Skeletal muscle satellite cell (primary cell): ENCODE results near the gene RGS10.

ENCODE experiments used
- H3K27me3 ChIP-seq: 2 replicates; pipeline ENCODE4 v1.7.0; 2013; ENCODE audit warnings: low read length; ENCODE audit not compliant: control insufficient read depth, insufficient read depth
- H3K36me3 ChIP-seq: 2 replicates; pipeline ENCODE4 v1.7.0; 2013; ENCODE audit warnings: mild to moderate bottlenecking, control low read depth, low read length; ENCODE audit not compliant: insufficient read depth
- H3K4me1 ChIP-seq: 2 replicates; pipeline ENCODE4 v1.7.0; 2013; ENCODE audit warnings: low read length; ENCODE audit not compliant: control insufficient read depth, insufficient read depth
- H3K4me2 ChIP-seq: 2 replicates; pipeline ENCODE4 v1.7.0; 2013; ENCODE audit warnings: mild to moderate bottlenecking, low read length
- H3K4me3 ChIP-seq: 2 replicates; pipeline ENCODE4 v1.7.0; 2013; ENCODE audit warnings: low read length
- H3K9ac ChIP-seq: 2 replicates; pipeline ENCODE4 v1.7.0; 2013; ENCODE audit warnings: mild to moderate bottlenecking, low read depth, low read length, moderate library complexity
- H3K9me3 ChIP-seq: replicated peaks from 2 replicates; pipeline ENCODE4 v1.7.0; 2013; ENCODE audit warnings: mild to moderate bottlenecking, control low read depth, low read length

Gene RGS10

DNA sequence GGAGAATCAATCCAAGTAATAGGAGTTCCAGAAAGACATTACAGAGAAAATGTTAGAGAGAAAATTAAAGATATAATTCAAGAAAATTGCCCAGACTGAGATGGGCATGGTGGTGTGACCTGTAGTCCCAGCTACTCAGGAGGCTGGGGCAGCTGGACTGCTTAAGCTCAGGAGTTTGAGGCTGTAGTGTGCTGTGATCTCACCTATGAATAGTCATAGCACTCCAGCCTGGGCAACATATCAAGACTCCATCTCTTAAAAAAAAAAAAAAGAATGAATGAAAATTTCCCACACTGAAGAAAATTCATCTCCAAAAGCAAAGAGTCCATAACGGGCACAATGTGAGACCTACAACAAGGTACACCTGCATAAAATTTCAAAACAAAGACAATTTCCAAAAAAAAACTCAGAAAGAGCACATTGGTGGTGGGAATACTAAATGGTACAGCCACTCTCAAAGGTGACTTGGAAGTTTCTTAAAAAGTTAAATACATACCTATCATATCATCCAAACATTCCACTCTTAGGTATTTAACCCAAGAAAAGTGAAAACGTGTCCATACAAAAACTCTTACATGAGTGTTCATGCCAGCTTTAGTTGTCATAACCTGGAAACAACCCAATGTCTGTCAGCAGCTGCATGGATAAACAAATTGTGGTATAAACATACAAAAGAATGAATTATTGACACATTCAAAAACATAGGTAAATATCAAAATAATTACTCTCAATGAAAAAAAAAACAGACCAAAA, 6.9 kb upstream of the RGS10 start:
- Histone ChIP-seq H3K4me2 (no peak overlapping the region), H3K4me3 (no peak overlapping the region), H3K4me1 (no peaks in the 10 kb centered on the region), H3K9me3 (no peaks in the 10 kb centered on the region), H3K9ac (no peak overlapping the region), H3K36me3 (no peaks in the 10 kb centered on the region), H3K27me3 (peaks cover 32% of the 10 kb centered on the region)

GRCh38 chr10:119546009-119546408, 3.5 kb upstream of the RGS10 start:
- Histone ChIP-seq H3K27me3 (peaks cover 27% of the 10 kb centered on the region), H3K9me3 (no peaks in the 10 kb centered on the region), H3K4me1 (peaks cover 25% of the 10 kb centered on the region)

GRCh38 chr10:119545310-119545709, 2.8 kb upstream of the RGS10 start:
- H3K9me3 ChIP-seq, result no peaks in the 10 kb centered on the region
- H3K4me2 ChIP-seq, result no peak overlapping the region
- peaks cover 21% of the 10 kb centered on the region for H3K27me3 ChIP-seq
- no peak overlapping the region for H3K4me3 ChIP-seq
- peaks cover 25% of the 10 kb centered on the region for H3K4me1 ChIP-seq
- no peaks in the 10 kb centered on the region for H3K36me3 ChIP-seq
- no peak overlapping the region for H3K9ac ChIP-seq

More at GRCh38 chr10:119546009-119546408, 3.5 kb upstream of the RGS10 start:
- no peak overlapping the region for H3K4me2 ChIP-seq
- H3K36me3 ChIP-seq, result no peaks in the 10 kb centered on the region
- H3K4me3 ChIP-seq, result no peak overlapping the region
- no peak overlapping the region for H3K9ac ChIP-seq

GRCh38 chr10:119543814-119544642, 1.5 kb upstream of the RGS10 start:
- Histone ChIP-seq H3K36me3 (no peaks in the 10 kb centered on the region), H3K4me3 (no peak overlapping the region), H3K4me2 (peak overlapping the region; percentile 95), H3K9me3 (no peaks in the 10 kb centered on the region), H3K27me3 (peaks cover 13% of the 10 kb centered on the region), H3K4me1 (peaks cover 25% of the 10 kb centered on the region), H3K9ac (no peak overlapping the region)

DNA sequence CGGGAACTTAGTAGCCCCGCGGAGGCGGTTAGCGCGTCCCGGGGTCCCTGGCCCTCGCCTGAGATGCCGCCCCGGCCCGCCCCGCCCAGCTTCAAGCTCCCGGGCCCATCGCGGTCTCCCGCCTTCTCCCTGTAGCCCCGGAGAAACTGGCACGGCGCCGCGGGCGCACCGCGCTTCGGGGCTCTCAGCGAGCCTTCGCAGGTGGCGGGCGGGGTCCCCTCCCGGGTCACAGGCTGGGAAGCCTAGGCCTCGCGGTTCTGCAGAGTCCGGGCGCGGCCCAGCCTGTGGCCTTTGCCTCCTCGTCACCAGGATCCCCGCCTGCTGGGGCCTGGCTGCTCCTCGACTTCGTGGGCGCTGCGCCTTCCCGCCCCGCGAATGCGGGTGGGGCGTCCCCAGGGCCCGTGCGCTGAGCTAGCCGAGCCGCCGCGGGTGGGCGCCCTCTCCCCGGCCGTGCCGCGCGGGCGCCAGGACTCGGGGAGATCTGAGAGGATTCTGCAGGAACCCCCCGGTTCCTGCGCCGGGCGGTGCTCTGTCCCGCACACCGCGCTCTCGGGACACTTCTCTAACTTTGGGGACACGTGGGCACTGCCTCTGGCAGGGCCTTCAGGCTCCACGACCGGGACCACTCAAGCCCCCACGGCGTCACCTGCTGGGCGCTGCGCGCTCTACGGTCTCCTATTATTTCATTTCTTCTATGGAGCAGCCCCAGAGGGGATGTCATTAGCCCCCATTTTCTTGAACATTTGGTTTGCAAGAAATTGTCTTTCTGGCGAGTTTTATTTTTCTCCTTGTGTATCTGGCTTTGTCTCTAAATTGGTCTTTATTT, 682 bp upstream of the RGS10 start:
- Histone ChIP-seq H3K9ac (peak overlapping the region; percentile 73), H3K4me1 (peaks cover 30% of the 10 kb centered on the region), H3K27me3 (peaks cover 5% of the 10 kb centered on the region), H3K9me3 (no peaks in the 10 kb centered on the region), H3K4me2 (peak overlapping the region; percentile 95), H3K36me3 (no peaks in the 10 kb centered on the region), H3K4me3 (peak overlapping the region; percentile 82)

GRCh38 chr10:119541459-119542356, 811 bp downstream of the RGS10 start:
- no peaks in the 10 kb centered on the region for H3K9me3 ChIP-seq
- peak overlapping the region; percentile 82 for H3K4me3 ChIP-seq
- peak overlapping the region; percentile 73 for H3K9ac ChIP-seq
- H3K27me3 ChIP-seq, result no peaks in the 10 kb centered on the region
- H3K36me3 ChIP-seq, result no peaks in the 10 kb centered on the region
- peak overlapping the region; percentile 95 for H3K4me2 ChIP-seq
- peaks cover 30% of the 10 kb centered on the region for H3K4me1 ChIP-seq

- peak overlapping the region; percentile 95 for H3K4me2 ChIP-seq
- H3K27me3 ChIP-seq, result no peaks in the 10 kb centered on the region
- peaks cover 30% of the 10 kb centered on the region for H3K4me1 ChIP-seq
- no peaks in the 10 kb centered on the region for H3K9me3 ChIP-seq
- no peak overlapping the region for H3K4me3 ChIP-seq
- no peak overlapping the region for H3K9ac ChIP-seq
- no peaks in the 10 kb centered on the region for H3K36me3 ChIP-seq
These were observed 1.5 kb downstream of the RGS10 start for GRCh38 chr10:119541046-119541445.

DNA sequence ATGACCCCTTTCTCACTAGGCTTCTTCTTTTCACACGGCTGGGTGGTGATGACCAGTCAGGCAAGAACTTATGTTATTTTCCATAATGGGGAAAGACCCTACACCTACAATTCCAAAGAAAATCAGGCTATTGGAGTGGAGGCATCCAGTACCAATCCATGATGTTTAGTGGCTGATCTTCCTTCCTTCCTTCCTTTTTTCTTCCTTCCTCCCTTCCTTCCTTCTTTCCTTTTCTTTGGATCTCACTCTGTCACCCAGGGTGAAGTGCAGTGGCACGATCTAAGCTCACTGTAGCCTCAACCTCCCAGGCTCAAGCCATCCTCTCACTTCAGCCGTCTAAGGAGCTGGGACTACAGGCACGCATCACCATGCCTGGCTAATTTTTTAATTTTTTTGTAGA, 2.5 kb downstream of the RGS10 start:
- no peak overlapping the region for H3K9ac ChIP-seq
- H3K9me3 ChIP-seq, result no peaks in the 10 kb centered on the region
- no peak overlapping the region for H3K4me3 ChIP-seq
- H3K27me3 ChIP-seq, result no peaks in the 10 kb centered on the region
- peaks cover 30% of the 10 kb centered on the region for H3K4me1 ChIP-seq
- no peak overlapping the region for H3K4me2 ChIP-seq
- no peaks in the 10 kb centered on the region for H3K36me3 ChIP-seq

DNA sequence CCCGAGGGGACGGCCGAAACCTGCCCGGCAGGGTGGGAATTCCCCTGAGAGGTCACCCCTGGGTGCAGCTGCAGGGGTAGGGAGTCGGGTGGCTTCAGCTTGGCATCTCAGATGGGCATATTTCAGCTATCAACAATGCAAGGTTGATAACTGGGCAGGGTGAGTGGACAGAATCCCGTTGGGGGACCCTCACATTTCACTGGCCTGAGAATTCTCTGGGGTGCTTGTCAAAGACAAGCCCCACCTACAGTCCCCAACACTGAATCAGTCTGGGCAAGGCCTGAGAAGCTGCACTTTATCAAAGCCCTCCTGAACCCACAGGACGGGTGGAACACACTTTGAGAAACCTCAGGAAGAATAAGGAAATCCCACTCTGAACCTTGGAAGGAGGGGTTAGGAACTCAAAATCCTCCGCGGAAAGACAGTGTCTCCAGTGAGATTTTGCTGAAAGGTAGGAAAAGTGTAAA, 3.1 kb downstream of the RGS10 start:
- Histone ChIP-seq H3K27me3 (no peaks in the 10 kb centered on the region), H3K4me1 (peaks cover 30% of the 10 kb centered on the region), H3K4me3 (no peak overlapping the region)

GRCh38 chr10:119538632-119539358, 3.7 kb downstream of the RGS10 start:
- Histone ChIP-seq H3K4me2 (no peak overlapping the region), H3K4me3 (no peak overlapping the region), H3K36me3 (no peaks in the 10 kb centered on the region), H3K9ac (no peak overlapping the region), H3K9me3 (no peaks in the 10 kb centered on the region), H3K4me1 (peaks cover 24% of the 10 kb centered on the region), H3K27me3 (no peaks in the 10 kb centered on the region)

More for the DNA sequence above, 3.1 kb downstream of the RGS10 start:
- H3K36me3 ChIP-seq, result no peaks in the 10 kb centered on the region
- H3K9me3 ChIP-seq, result no peaks in the 10 kb centered on the region
- no peak overlapping the region for H3K4me2 ChIP-seq
- no peak overlapping the region for H3K9ac ChIP-seq
